NCI-H2227 (cell line): ENCODE data around the gene NAA16.
"Not testable (repeated sequence)": the region's sequence is repeated elsewhere in the genome, so short reads cannot be mapped to it uniquely, and the experiment has no call there.

Source experiments
- DNase-seq: peaks from one replicate; lab custom pipeline; 2025; ENCODE audit not compliant: unreplicated experiment; lab: John Stamatoyannopoulos, UW

The NAA16 gene

DNA sequence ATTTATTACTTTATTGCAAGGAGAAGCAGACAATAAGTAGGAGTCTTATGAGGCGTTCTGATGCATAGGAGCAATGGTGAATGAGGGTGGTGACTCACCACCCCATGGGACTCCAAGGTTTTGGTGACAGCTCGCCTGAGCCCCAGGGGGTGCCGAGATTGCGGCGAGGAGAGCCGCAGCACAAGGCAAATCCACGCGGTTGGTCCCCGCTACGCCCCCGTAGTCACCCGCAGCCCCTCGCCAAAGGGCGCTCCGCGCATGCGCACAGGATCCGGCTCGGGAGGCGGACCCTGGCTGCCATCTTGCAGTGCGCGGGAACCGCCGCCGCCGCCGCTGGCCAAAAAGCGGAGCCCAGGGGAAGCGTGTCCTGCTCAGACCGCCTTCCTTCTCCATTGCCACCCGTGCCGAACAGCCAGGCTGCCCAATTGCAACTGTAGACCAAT lies at the start of gene NAA16:
Gene NAA16, plus strand, starts transcription at position 305 of the 443 bp plus-strand sequence. CDS start 262 bp downstream, outside the sequence.
- peak; percentile 94 for DNase-seq

DNA sequence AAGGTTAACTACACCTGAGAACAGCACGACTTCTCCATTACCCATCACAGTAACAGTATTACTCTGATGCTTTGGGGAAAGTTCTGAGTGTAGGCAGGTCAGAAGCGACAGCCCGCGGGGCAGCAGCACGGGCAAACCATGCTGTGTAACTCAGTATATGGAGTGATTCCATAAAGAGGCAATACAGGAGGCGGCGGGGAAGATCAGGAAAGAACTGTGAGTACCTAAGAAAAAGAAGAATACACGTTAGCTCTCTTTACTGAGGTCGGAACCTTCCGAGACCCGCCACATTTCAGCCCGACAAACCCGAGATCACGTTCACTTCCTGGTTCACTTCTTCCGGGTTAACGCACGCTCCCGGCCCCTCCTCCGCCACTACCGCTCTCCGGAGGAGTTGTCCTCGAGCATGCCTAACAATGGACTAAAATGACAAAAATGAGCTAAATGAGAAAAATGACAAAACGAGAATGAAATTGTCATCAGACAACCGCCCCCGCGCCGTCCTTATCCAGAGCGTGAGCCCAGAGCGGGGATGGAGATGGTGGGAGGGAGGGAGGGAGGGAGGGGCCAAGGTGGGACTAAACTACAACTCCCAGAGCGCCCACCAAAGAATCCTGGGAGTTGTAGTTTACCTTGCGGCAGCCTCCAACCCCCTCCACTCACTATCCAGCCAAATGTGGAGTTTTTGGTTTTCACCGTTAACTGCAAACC lies 47.7 kb upstream of the NAA16 start, which contains the start of gene MTRF1:
Gene MTRF1, minus strand, starts transcription at position 316 of the 711 bp plus-strand sequence. CDS start 2,669 bp downstream, outside the sequence.
- DNase-seq: peak; percentile 72

DNA sequence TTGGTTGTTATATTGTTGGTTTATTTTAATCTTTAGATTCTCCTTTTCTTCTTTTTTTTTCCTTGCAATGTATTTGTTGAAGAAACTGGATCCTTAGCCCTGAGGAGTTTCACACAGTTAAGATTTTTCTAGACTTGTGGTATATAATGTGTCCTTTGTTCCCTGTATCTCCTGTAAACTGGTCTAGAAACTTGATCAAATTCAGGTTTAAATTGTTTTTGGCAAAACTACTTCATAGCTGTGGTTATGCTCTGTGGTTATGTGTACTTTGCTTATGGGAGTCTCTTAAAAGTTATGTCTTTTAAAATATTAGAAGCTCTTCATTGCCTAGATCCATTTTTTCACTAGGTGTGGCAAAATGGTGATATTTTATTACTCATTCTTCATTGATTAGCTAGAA lies 44.0 kb upstream of the NAA16 start:
- DNase-seq: no peak

DNA sequence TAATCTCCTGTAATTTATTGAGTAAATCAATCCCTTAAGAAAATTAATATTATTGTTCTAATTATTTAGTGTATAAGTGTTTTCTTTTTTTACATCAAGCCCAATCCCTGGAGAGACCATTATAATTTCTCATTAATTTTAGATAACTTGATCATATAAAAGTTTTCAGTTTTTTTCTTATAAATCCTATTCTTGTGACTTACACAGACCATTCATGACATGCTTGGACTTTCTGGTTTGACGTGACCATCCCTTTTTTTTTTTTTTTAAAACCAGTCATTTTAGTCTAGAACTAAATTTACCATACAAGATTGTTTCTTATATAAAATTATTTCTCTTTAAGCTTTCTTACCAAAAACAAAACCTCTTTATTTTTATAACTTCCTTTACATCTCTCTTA lies 42.3 kb upstream of the NAA16 start:
- peak; percentile 13 for DNase-seq

DNA sequence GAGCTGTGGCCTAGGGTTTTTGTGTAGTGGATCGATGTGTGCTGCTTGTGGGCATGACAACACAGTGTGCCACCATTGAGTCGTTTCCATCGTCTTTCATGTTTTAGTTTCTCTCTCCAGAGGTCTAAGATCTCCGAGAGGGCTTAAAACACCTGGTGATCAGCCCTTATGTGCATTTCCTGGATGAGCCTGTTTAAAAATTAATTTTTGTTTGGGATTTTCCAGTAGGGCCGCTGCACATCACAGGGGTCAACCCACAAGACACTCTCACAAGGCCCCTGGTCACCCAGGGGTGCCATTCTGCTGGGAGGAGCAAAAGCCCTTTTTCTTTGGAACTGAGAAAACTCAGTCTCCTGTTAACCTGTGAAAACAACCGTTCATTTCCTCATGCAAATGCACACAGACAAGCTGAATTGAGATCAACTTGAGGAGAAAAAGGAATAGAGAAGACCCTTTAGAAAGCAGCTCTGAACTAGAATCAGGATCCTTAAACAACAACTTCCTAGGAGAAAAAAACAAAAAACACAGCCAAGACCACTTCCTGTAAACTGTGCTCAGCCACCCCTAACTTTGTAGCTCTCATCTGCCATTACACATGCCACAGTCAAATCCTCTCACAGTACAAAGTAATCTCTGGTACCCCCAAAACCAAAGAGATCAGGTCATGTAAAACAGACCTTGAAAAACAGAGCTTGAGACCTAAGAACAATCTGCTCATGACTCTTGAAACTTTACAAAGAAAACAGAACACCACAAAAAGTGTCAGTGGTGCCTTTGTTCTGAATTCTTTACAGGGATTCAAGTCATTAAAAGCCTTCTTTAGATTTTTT lies 39.4 kb upstream of the NAA16 start:
- no peak for DNase-seq

DNA sequence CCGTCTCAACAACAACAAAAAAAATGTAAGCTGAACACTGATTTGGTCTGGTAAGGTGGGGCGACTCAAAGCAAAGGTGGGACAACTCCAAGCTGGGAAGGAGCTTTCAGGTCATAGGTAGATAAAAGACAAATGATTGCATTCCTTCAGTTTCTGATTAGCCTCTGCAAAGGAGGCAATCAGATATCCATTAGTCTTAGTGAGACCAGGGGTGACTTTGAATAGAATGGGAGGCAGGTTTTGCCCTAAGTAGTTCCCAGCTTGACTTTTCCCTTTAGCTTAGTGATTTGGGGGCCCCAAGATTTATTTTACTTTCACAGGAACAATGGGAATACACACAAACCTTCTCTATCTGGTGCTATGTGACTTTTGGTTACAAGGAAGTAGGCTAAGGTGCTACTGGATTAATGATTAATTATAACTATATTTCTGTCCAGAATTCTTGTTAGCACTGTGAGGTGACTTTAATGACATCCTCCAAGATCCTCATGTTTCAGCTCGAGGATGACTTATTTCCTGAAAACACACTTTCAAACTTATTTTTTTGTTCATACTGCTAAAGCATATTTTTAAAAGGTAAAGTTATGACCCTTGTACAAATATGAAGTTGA lies 37.1 kb upstream of the NAA16 start:
- no peak for DNase-seq

DNA sequence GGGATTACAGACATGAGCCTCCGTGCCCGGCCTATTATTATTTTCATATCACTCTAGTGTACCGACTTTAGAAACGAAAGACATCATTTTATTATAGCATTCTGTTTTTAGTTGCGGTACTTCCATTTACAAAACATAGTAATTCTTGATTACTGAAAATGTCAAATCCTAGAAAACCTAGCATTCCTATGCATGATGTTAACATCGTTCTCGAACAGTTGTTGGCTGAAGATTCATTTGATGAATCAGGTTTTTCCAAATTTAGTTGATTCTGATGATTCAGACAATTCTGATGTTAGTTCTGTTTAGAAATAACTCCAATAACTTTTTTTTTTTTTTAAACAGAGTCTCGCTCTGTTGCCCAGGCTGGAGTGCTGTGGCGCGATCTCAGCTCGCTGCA lies 36.2 kb upstream of the NAA16 start:
- no peak for DNase-seq

DNA sequence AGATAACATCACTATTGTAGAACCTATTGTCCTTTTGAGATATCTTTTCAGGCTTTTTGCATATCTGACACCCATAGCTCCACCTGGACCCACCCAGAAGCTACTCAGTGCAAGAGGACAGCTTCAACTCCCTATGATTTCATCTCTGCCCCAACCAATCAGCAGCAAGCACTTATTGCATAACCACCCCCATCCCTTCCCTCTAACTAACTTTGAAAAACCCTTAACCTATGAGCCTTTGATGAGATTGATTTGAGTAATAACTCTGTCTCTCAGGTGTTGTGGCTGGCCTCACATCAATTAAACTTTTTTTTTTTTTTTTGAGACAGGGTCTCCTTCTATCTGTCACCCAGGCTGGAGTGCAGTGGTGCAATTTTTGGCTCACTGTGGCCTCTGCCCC lies 34.2 kb upstream of the NAA16 start:
- DNase-seq: no peak

DNA sequence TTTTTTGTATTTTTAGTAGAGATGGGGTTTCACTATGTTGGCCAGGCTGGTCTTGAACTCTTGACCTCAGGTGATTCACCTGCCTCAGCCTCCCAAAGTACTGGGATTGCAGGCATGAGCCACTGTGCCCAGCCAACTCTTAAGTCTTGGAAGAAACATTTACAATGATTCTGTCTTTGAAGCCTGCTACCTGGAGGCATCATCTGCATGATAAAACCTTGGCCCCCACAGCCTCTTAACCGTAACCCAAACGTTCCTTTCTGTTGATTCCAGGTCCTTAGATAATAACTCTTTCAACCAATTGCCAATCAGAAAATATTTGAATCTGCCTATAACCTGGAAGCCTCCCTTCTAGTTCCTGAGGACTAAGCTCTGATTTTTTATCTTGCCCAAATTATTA lies 31.9 kb upstream of the NAA16 start:
- DNase-seq: not testable (repeated sequence)

DNA sequence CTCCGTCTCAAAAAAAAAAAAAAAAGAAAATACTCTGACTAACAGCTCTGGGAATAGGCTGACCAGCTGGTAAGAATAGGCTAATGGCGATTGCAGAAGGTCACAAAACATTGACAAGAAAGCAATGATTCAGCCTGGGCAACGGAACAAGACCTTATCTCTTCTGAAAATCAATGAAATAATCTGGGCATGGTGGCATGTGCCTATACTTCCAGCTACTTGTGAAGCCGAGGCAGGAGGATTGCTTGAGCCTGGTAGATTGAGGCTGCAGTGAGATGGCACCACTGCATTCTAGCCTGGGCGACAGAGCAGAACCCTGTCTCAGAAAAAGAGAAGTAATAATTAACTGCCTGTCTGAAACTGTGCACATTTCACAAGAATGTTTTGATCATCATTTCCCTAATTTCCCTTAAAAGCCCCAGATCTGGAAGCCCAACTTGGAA lies 28.9 kb upstream of the NAA16 start:
- no peak for DNase-seq

DNA sequence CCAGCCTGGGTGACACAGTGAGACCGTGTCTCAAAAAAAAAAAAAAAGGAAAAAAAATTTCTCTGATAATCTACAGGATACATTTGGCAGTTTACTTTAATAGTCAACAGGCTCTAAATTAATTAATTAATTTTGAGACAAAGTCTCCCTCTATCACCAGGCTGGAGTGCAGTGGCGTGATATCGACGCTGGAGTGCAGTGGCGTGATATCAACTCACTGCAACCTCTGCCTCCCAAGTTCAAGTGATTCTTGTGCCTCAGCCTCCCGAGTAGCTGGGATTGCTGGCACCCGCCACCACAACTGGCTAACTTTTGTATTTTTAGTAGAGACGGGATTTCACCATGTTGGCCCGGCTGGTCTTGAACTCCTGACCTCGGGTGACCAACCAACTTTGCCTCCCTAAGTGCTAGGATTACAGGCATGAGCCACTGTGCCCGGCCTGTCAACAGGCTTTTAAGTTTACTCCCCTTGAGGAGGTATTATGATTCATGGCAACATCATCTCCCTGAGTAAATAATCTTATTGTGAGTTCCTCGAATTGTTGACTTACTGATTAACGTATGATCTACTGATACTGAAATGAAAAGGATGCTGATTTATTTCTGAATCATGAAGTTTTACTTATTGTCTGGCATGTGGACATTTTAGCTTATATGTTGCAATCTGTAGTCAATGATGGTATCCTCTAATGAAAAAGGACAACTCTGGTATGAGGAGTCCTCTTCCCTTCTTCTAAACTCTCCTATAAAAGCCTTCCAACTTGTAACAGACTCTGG lies 26.4 kb upstream of the NAA16 start:
- no peak for DNase-seq

DNA sequence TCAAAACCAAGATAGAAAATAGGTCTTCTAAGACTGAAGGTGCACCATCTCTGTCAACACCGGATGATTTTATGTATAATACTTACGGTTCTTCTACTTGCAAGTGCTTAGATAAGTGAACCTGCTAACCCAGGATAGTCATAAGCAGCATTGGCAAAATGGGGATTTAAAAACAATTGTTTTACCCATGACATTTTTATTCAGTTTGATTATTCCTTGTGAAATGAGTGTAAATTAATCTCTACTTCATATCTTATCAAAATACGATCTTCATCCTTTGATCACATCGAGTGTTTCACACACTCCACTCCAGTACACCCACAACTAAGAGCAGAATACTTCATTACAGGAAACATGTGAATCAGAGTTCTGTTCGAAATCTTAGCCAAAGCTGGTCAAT lies 24.7 kb upstream of the NAA16 start:
- DNase-seq: no peak

DNA sequence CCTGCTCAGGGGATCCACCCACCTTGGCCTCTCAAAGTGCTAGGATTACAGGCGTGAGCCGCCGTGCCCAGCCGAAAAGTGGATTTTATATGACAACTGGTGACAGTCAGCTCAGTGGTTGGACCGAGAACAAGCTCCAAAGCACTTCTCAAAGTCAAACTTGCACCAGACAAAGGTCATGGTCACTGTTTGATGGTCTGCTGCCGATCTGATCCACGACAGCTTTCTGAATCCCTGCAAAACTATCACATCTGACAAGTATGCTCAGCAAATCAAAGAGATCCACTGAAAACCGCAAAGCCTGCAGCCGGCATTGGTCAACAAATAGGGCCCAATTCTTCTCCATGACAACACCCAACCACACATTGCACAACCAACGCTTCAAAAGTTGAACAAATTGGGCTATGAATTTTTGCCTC lies 21.6 kb upstream of the NAA16 start:
- no peak for DNase-seq

DNA sequence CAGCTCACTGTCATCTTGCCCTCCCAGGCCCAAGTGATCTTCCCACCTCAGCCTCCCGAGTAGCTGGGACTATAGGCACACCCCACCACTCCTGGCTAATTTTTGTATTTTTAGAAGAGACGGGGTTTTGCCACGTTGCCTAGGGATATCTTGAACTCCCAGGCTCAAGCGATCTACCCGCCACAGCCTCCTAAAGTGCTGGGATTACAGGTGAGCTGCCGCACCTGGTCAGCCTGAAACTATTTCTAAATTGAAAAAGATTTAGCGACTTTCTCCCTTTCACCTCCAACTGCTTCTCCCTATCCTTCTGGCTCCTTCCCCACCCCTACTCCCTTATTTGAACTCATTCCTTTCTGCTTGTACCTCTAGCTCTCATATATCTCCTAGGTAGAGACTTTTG lies 19.8 kb upstream of the NAA16 start:
- DNase-seq: no peak

DNA sequence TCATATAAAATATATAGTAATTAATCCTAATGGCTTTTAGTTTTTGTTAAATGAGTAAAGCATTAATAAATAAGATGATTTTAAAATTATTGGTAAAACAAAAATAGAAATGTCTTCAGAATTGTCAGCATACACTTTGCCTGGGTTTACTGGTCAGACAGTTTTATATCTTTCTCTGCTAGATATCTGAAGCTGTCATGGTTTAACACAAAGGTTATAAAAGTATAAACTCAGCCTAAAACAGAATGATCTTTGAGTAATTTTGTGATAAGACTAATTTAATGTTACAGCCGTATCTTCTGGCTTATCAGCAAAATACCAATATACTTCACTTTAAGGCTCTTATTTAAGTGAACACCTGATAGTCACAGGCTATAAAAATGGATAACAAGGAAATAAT lies 17.8 kb upstream of the NAA16 start:
- no peak for DNase-seq

DNA sequence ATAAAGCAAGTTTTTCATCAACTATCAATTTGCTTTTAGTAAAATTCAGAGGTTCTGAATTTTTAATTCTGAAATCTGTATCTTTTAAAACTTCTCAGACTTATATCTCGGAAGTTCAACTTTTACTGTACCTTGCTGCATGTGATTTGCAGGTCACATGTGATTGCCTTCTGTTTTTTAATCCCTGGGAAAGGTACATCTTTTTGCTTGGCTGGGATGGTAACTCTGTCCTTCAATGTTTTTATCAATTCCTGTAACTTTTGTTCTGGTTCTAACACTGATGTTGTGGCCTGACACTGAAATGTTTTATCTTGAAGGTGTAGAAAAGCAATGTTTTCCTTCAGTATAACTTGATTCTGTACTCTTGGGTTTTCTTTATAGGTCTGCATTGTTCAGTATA lies 16.2 kb upstream of the NAA16 start:
- no peak for DNase-seq

DNA sequence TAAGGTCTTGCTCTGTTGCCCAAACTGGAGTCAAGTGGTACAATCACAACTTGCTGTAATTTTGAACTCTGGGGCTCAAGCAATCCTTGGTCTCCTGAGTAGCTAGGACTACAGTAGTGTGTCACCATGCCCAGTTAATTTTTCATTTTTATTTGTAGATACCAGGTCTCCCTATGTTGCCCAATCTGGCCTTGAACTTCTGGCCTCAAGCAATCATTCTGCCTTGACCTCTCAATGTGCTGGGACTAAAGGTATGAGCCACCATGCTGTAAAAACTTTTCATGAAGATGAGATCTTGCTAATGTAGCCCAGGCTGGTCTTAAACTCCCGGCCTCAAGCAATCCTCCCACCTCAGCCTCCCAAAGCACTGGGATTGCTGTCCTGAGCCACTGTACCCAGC lies 15.1 kb upstream of the NAA16 start:
- no peak for DNase-seq

DNA sequence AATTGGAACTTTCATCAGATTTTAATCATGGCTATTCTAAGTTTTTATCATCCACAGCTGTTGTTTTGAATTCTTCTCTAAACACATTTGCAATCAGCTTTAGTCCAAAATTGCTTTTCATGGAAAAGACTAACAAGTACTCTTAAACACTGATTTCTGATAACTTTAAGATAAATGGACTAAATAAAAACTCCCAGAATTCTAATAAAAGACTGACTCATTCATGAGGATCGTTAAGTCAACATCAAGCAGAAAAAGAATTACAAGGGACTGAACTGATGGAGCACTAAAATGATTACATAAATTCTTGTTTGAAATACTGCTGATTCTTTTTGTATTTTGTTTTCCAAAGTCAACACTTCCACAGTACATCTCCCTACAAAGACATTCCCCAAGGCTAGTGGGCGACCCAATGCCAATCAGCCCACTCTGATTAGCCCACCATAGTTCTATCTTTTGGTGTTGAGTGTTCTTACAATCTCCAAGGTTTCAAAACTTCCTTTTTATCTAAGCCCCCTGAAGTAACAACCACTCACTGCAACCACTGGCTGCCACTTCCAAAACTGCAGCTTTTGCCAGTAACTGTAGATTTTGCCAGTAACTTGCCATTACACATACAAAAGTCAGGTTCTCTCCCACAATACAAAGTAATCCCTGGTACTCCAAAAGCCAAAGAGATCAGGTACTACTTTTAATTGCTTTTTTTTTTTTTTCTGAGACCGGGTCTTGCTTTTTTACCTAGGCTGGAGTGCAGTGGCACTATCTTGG lies 14.0 kb upstream of the NAA16 start:
- no peak for DNase-seq

DNA sequence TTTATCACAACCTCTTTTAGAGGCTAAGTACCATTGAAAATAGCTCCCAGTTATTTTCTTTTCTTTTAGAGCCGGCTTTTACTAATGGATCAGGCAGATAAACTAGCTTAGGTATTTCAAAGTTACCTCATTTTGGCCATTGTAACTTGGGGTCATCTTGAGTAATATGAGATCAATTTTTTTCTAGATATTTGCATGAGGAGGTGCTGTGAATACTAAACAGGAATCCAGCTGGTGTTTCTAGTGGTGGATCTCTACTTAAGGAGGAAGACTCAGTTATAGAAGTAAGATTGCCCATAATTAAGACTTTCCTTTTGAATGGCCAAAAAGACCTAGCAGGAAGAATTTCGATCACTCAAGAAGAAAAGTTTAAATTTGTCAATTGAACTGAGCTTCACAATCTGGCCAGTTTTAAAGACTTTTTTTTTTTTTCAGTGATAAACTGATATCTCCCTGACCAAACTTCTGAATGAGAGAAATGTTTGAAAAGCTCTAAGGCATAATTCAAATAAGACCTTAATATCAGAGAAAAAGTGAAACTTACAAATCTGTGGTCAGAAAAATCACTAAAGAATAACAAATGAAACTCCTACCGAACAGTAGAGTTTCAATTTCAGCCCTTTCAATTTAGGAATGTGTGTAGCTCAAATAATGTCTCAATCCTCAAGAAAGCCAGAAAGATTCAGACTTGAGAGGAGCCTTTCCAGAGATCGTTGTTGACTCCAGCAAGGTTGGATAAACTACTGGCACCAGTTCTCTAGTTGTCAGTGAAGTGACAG lies 11.6 kb upstream of the NAA16 start:
- DNase-seq: no peak
